ENCODE data around the gene KCNN3. TPM values are rescaled to one million over a fixed set of nuclear protein-coding genes. Genes with fewer than 3 reads are reported as not detected.

The KCNN3 gene
- polyA plus RNA-seq, 1 donor from 2014 or later: 2.2 TPM

DNA sequence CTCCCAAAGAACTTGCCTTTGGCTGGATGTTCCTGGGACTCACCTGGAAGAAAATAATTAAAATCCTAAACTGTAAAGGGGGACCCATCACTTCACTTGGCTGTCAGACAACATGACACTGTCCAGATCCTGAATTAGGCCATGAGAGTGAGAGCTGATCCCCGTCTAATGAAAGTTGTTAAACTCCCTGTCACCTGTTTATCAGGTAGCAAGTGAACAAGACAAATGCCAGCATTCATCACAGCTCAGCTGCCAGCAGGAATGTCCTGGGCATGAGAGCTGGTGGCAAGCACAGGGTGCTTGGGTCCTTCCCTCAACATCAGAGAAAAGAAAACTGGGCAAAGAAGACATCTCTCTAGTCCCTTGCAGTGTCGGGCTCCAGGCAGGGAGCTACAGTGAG lies 42.7 kb upstream of the KCNN3 start:
- no peaks in the 10 kb centered on the region for H4K20me1 ChIP-seq (ENCODE audit: insufficient read depth)
- H3K79me2 ChIP-seq (replicated peaks; ENCODE audit: insufficient read depth, low read length): no peaks in the 10 kb centered on the region
- no peak overlapping the region for H3K9ac ChIP-seq (ENCODE audit: low read length)
- no peaks in the 10 kb centered on the region for H3F3A ChIP-seq (ENCODE audit: insufficient read depth, low read length, poor library complexity, severe bottlenecking)
- H3K36me3 ChIP-seq (ENCODE audit: insufficient read depth, low read length): no peaks in the 10 kb centered on the region
- no peak overlapping the region for H3K4me3 ChIP-seq (ENCODE audit: low read length)
- no peaks in the 10 kb centered on the region for H3K27me3 ChIP-seq (ENCODE audit: insufficient read depth, low read depth, low read length)
- no peak overlapping the region for H3K27ac ChIP-seq (ENCODE audit: low read length)
- no peaks in the 10 kb centered on the region for H3K9me2 ChIP-seq (ENCODE audit: insufficient read depth, low read length)
- TF ChIP-seq POLR2AphosphoS5 (IDR thresholded peaks at IDR 0.05) (no peak), TAF1 (IDR thresholded peaks at IDR 0.05; ENCODE audit: low read depth) (no peak), MXI1 (conservative IDR thresholded peaks at IDR 0.05; ENCODE audit: poor library complexity, severe bottlenecking) (no peak), EP300 (conservative IDR thresholded peaks at IDR 0.05; ENCODE audit: poor library complexity, severe bottlenecking) (no peak), SMC3 (conservative IDR thresholded peaks at IDR 0.05; ENCODE audit: poor library complexity) (no peak)
- TF ChIP-seq, protein P1, sequence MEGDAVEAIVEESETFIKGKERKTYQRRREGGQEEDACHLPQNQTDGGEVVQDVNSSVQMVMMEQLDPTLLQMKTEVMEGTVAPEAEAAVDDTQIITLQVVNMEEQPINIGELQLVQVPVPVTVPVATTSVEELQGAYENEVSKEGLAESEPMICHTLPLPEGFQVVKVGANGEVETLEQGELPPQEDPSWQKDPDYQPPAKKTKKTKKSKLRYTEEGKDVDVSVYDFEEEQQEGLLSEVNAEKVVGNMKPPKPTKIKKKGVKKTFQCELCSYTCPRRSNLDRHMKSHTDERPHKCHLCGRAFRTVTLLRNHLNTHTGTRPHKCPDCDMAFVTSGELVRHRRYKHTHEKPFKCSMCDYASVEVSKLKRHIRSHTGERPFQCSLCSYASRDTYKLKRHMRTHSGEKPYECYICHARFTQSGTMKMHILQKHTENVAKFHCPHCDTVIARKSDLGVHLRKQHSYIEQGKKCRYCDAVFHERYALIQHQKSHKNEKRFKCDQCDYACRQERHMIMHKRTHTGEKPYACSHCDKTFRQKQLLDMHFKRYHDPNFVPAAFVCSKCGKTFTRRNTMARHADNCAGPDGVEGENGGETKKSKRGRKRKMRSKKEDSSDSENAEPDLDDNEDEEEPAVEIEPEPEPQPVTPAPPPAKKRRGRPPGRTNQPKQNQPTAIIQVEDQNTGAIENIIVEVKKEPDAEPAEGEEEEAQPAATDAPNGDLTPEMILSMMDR (IDR thresholded peaks at IDR 0.05; ENCODE audit: poor library complexity, severe bottlenecking): no peak
- peaks cover 3% of the 10 kb centered on the region for H3K9me3 ChIP-seq (ENCODE audit: low read length)
- H2AFZ ChIP-seq (ENCODE audit: low read depth, low read length): no peak overlapping the region
- H3K4me2 ChIP-seq (ENCODE audit: low read length): no peak overlapping the region

DNA sequence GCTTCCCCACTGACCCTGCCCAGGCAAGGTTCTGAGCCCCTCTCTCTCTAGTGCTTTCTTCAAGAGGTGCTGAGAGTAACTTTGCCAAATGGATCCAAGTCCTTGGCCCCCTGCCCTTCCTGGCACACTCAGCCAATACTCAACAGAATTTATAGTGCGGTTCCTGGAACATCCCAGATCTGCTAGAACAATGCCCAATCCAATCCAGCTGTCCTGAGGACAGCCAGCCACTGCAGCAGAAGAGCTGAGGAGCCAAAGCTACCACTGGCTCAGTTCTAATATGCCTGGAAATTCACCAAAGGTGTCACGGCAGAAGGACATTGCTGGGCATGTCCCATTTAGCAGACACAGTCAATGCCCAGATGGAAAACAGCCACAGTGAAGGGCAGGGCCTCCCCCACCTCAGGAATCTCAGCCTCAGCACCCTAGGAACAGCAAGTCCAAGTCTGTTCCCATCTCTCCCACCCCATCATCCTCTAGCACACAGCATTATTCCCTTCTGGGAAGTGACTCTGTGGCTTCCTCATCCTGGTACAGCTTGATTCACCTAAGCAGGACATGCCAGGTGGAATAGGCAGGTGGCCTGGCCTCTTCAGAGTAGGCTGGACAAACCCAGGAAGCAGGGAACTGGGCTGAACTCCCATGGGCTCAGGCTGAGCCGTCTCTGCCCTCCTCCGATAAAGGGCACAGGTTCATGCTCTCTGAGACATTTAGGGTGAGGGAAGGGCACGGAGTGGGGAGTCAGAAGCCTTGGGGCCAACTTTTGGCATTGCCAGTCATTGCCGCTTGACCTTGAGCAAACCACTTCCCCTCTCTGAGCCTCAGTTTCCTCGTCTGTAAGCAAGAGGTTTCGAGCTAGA lies 41.8 kb upstream of the KCNN3 start:
- Histone ChIP-seq H3K4me2 (ENCODE audit: low read length) (no peak overlapping the region), H3K27me3 (ENCODE audit: insufficient read depth, low read depth, low read length) (no peaks in the 10 kb centered on the region), H3K9me3 (ENCODE audit: low read length) (peaks cover 3% of the 10 kb centered on the region), H3K36me3 (ENCODE audit: insufficient read depth, low read length) (no peaks in the 10 kb centered on the region), H3K9ac (ENCODE audit: low read length) (no peak overlapping the region), H2AFZ (ENCODE audit: low read depth, low read length) (no peak overlapping the region), H3K79me2 (replicated peaks; ENCODE audit: insufficient read depth, low read length) (no peaks in the 10 kb centered on the region), H3K9me2 (ENCODE audit: insufficient read depth, low read length) (no peaks in the 10 kb centered on the region), H3F3A (ENCODE audit: insufficient read depth, low read length, poor library complexity, severe bottlenecking) (no peaks in the 10 kb centered on the region), H4K20me1 (ENCODE audit: insufficient read depth) (no peaks in the 10 kb centered on the region), H3K4me3 (ENCODE audit: low read length) (no peak overlapping the region), H3K27ac (ENCODE audit: low read length) (no peak overlapping the region)
- no peak for TF ChIP-seq EP300 (conservative IDR thresholded peaks at IDR 0.05; ENCODE audit: poor library complexity, severe bottlenecking)

DNA sequence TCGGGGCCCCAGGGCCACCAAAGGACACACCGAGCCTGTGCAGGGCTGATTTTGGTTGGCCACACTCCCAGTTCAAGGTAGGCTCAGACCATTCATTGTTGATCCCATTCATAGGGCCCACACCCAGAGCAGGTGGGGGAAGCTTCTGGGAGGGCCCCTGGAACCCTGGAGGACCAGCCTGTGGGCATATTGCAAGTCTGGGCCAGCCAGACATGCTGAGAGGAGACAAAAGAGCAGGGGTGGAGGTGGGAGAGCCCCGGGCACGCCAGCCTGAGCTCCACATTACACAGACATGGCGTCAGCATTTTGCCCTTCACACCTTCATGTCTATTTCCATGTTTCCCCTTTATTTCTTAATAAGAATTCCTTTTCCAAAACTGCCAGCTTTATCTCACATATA lies 40.8 kb upstream of the KCNN3 start:
- TF ChIP-seq TAF1 (IDR thresholded peaks at IDR 0.05; ENCODE audit: low read depth) (no peak), EP300 (conservative IDR thresholded peaks at IDR 0.05; ENCODE audit: poor library complexity, severe bottlenecking) (no peak), RAD21 (conservative IDR thresholded peaks at IDR 0.05) (no peak), EZH2 (IDR thresholded peaks at IDR 0.05; ENCODE audit: borderline replicate concordance, insufficient read depth, low read length, poor library complexity, severe bottlenecking) (no peak), SMC3 (conservative IDR thresholded peaks at IDR 0.05; ENCODE audit: poor library complexity) (no peak), REST (IDR thresholded peaks at IDR 0.05; ENCODE audit: borderline replicate concordance) (no peak), POLR2AphosphoS5 (IDR thresholded peaks at IDR 0.05) (no peak), MXI1 (conservative IDR thresholded peaks at IDR 0.05; ENCODE audit: poor library complexity, severe bottlenecking) (no peak)
- TF ChIP-seq, protein P1 (IDR thresholded peaks at IDR 0.05; ENCODE audit: poor library complexity, severe bottlenecking): no peak
- Histone ChIP-seq H3K9me3 (ENCODE audit: low read length) (peaks cover 3% of the 10 kb centered on the region), H3K4me2 (ENCODE audit: low read length) (no peak overlapping the region)

More for the DNA sequence above, 40.8 kb upstream of the KCNN3 start:
- Histone ChIP-seq H3K4me3 (ENCODE audit: low read length) (no peak overlapping the region), H2AFZ (ENCODE audit: low read depth, low read length) (no peak overlapping the region), H3F3A (ENCODE audit: insufficient read depth, low read length, poor library complexity, severe bottlenecking) (no peaks in the 10 kb centered on the region), H3K36me3 (ENCODE audit: insufficient read depth, low read length) (no peaks in the 10 kb centered on the region), H3K79me2 (replicated peaks; ENCODE audit: insufficient read depth, low read length) (no peaks in the 10 kb centered on the region), H3K9ac (ENCODE audit: low read length) (no peak overlapping the region), H4K20me1 (ENCODE audit: insufficient read depth) (no peaks in the 10 kb centered on the region), H3K9me2 (ENCODE audit: insufficient read depth, low read length) (no peaks in the 10 kb centered on the region), H3K27ac (ENCODE audit: low read length) (no peak overlapping the region), H3K27me3 (ENCODE audit: insufficient read depth, low read depth, low read length) (no peaks in the 10 kb centered on the region)
